ENCODE results near the gene LAMA2. TPM values are rescaled to one million over a fixed set of nuclear protein-coding genes. Genes with fewer than 3 reads are reported as not detected.

Gene LAMA2
- total and polyA plus RNA-seq, 2 experiments from 2014 or later, result 0.91 to 6.4 TPM

DNA sequence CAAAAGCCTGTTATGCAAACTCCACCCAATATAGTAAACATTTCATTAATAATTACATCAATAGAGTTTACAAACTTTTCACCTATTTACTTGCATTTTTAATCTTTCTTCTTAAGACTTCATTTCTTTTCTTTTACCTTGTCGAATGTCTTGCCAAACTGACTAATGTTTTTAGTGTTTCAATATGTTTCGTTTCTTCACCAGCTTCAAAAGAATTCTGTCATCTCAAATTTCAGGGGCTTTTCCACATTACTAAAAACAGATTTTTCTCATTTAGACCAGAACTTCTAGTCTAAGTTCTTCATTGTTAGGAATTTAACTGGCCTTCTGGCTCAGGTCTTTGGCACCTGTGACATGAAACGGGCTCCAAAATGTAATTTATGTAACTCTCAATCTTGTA lies 630.5 kb downstream of the LAMA2 start:
- no peak for TF ChIP-seq STAT1 (IDR thresholded peaks at IDR 0.05; ENCODE audit: unreplicated experiment)
- TF ChIP-seq ZNF331 (CRISPR knock-in tag; IDR thresholded peaks at IDR 0.05; ENCODE audit: low read depth), result no peak
- TF ChIP-seq CREB1 (CRISPR knock-in tag; IDR thresholded peaks at IDR 0.05; ENCODE audit: low read depth), result no peak
- TF ChIP-seq, protein P1, sequence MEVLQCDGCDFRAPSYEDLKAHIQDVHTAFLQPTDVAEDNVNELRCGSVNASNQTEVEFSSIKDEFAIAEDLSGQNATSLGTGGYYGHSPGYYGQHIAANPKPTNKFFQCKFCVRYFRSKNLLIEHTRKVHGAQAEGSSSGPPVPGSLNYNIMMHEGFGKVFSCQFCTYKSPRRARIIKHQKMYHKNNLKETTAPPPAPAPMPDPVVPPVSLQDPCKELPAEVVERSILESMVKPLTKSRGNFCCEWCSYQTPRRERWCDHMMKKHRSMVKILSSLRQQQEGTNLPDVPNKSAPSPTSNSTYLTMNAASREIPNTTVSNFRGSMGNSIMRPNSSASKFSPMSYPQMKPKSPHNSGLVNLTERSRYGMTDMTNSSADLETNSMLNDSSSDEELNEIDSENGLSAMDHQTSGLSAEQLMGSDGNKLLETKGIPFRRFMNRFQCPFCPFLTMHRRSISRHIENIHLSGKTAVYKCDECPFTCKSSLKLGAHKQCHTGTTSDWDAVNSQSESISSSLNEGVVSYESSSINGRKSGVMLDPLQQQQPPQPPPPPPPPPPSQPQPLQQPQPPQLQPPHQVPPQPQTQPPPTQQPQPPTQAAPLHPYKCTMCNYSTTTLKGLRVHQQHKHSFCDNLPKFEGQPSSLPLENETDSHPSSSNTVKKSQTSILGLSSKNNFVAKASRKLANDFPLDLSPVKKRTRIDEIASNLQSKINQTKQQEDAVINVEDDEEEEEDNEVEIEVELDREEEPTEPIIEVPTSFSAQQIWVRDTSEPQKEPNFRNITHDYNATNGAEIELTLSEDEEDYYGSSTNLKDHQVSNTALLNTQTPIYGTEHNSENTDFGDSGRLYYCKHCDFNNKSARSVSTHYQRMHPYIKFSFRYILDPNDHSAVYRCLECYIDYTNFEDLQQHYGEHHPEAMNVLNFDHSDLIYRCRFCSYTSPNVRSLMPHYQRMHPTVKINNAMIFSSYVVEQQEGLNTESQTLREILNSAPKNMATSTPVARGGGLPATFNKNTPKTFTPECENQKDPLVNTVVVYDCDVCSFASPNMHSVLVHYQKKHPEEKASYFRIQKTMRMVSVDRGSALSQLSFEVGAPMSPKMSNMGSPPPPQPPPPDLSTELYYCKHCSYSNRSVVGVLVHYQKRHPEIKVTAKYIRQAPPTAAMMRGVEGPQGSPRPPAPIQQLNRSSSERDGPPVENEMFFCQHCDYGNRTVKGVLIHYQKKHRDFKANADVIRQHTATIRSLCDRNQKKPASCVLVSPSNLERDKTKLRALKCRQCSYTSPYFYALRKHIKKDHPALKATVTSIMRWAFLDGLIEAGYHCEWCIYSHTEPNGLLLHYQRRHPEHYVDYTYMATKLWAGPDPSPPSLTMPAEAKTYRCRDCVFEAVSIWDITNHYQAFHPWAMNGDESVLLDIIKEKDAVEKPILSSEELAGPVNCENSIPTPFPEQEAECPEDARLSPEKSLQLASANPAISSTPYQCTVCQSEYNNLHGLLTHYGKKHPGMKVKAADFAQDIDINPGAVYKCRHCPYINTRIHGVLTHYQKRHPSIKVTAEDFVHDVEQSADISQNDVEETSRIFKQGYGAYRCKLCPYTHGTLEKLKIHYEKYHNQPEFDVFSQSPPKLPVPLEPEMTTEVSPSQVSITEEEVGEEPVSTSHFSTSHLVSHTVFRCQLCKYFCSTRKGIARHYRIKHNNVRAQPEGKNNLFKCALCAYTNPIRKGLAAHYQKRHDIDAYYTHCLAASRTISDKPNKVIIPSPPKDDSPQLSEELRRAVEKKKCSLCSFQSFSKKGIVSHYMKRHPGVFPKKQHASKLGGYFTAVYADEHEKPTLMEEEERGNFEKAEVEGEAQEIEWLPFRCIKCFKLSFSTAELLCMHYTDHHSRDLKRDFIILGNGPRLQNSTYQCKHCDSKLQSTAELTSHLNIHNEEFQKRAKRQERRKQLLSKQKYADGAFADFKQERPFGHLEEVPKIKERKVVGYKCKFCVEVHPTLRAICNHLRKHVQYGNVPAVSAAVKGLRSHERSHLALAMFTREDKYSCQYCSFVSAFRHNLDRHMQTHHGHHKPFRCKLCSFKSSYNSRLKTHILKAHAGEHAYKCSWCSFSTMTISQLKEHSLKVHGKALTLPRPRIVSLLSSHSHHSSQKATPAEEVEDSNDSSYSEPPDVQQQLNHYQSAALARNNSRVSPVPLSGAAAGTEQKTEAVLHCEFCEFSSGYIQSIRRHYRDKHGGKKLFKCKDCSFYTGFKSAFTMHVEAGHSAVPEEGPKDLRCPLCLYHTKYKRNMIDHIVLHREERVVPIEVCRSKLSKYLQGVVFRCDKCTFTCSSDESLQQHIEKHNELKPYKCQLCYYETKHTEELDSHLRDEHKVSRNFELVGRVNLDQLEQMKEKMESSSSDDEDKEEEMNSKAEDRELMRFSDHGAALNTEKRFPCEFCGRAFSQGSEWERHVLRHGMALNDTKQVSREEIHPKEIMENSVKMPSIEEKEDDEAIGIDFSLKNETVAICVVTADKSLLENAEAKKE (CRISPR knock-in tag; IDR thresholded peaks at IDR 0.05), result no peak
- TF ChIP-seq, protein P2, sequence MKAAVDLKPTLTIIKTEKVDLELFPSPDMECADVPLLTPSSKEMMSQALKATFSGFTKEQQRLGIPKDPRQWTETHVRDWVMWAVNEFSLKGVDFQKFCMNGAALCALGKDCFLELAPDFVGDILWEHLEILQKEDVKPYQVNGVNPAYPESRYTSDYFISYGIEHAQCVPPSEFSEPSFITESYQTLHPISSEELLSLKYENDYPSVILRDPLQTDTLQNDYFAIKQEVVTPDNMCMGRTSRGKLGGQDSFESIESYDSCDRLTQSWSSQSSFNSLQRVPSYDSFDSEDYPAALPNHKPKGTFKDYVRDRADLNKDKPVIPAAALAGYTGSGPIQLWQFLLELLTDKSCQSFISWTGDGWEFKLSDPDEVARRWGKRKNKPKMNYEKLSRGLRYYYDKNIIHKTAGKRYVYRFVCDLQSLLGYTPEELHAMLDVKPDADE (IDR thresholded peaks at IDR 0.05), result no peak
- H3K4me1 Mint-ChIP-seq, result peaks cover 12% of the 10 kb centered on the region
- no peaks in the 10 kb centered on the region for H3K36me3 Mint-ChIP-seq (ENCODE audit: low read depth)
- no peak overlapping the region for H3K27ac Mint-ChIP-seq
- H3K9me2 ChIP-seq (ENCODE audit: insufficient read depth), result no peaks in the 10 kb centered on the region
- no peak overlapping the region for H3K4me2 ChIP-seq
- no peaks in the 10 kb centered on the region for H3K36me3 ChIP-seq (ENCODE audit: insufficient read depth)
- DNase-seq (ENCODE audit: low spot score), result no peak
- H4K20me1 ChIP-seq (replicated peaks; ENCODE audit: insufficient read depth), result no peaks in the 10 kb centered on the region
- H3K4me1 ChIP-seq (ENCODE audit: insufficient read depth), result no peaks in the 10 kb centered on the region; the same call in 1 of the 2 replicates
- no peak overlapping the region for H3K4me3 ChIP-seq
- no peaks in the 10 kb centered on the region for H3F3A ChIP-seq (replicated peaks; ENCODE audit: low read depth)
- H3K9me3 Mint-ChIP-seq, result no peaks in the 10 kb centered on the region
- H3K4me3 Mint-ChIP-seq, result no peak overlapping the region
- no peak for ATAC-seq
- H3K27me3 ChIP-seq (ENCODE audit: insufficient read depth), result no peaks in the 10 kb centered on the region
- H3K27me3 Mint-ChIP-seq (ENCODE audit: insufficient read depth, low read depth, poor library complexity), result no peaks in the 10 kb centered on the region
- no peaks in the 10 kb centered on the region for H3K79me2 ChIP-seq (replicated peaks; ENCODE audit: insufficient read depth)
- H3K27ac ChIP-seq (ENCODE audit: low read depth), result no peak overlapping the region
- H2AFZ ChIP-seq, result no peak overlapping the region

DNA sequence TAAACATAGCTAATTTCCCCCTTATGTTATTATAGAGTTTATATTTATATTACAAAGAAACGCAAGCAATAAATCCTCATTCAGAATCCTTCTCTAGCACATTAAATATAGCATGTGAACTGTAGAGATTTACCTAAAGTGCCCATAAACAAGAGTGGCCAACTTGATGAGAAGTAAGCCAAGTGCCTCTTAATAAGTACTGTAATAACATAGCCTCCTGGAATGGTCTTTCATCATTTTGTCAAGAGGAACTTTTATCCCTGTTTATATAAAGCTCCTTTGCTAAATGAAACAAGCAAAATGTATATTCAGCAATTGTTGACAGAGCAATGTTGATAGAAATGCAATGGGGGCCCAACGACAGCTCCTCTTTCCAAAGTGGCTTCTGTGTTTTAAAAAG lies 632.1 kb downstream of the LAMA2 start:
- Histone ChIP-seq H3K36me3 (ENCODE audit: insufficient read depth) (no peaks in the 10 kb centered on the region), H3K79me2 (replicated peaks; ENCODE audit: insufficient read depth) (no peaks in the 10 kb centered on the region), H3K27me3 (ENCODE audit: insufficient read depth) (no peaks in the 10 kb centered on the region), H3K27ac (ENCODE audit: low read depth) (no peak overlapping the region), H3K4me2 (no peak overlapping the region), H3F3A (replicated peaks; ENCODE audit: low read depth) (no peaks in the 10 kb centered on the region), H3K4me1 (ENCODE audit: insufficient read depth) (no peaks in the 10 kb centered on the region; the same call in 1 of the 2 replicates), H2AFZ (no peak overlapping the region), H4K20me1 (replicated peaks; ENCODE audit: insufficient read depth) (no peaks in the 10 kb centered on the region), H3K9me2 (ENCODE audit: insufficient read depth) (no peaks in the 10 kb centered on the region), H3K4me3 (no peak overlapping the region)
- Mint-ChIP-seq H3K27ac (no peak overlapping the region), H3K27me3 (ENCODE audit: insufficient read depth, low read depth, poor library complexity) (no peaks in the 10 kb centered on the region), H3K4me3 (no peak overlapping the region), H3K36me3 (ENCODE audit: low read depth) (no peaks in the 10 kb centered on the region), H3K4me1 (peaks cover 12% of the 10 kb centered on the region), H3K9me3 (no peaks in the 10 kb centered on the region)
- ATAC-seq, result no peak
- DNase-seq (ENCODE audit: low spot score), result no peak
- TF ChIP-seq, protein P1 (CRISPR knock-in tag; IDR thresholded peaks at IDR 0.05), result no peak
